Osteoblast (primary cell): ENCODE results near the gene SMC4. TPM values are rescaled to one million over a fixed set of nuclear protein-coding genes. Genes with fewer than 3 reads are reported as not detected.

Experiments used
- DNase-seq: peaks from one replicate; pipeline ENCODE4 v3.0.0; 2011; ENCODE audit warnings: low spot score, mixed read lengths; ENCODE audit not compliant: insufficient read length; ENCODE audit errors: missing footprints
- H2AFZ ChIP-seq: 2 replicates; pipeline ENCODE4 v1.6.0; 2011; ENCODE audit warnings: mild to moderate bottlenecking, low read length
- H3K27ac ChIP-seq: 2 replicates; pipeline ENCODE4 v1.5.1; 2011; ENCODE audit warnings: mild to moderate bottlenecking, low read depth, low read length, moderate library complexity
- H3K27me3 ChIP-seq: 2 replicates; pipeline ENCODE4 v1.6.0; 2012; ENCODE audit warnings: mild to moderate bottlenecking, control low read depth, inconsistent platforms, low read length, moderate library complexity; ENCODE audit not compliant: insufficient read depth
- H3K36me3 ChIP-seq: 2 replicates; pipeline ENCODE4 v1.5.1; 2011; ENCODE audit warnings: mild to moderate bottlenecking, low read length, control low read depth, moderate library complexity; ENCODE audit not compliant: insufficient read depth
- H3K4me1 ChIP-seq: 2 replicates; pipeline ENCODE4 v1.5.1; 2011; ENCODE audit warnings: mild to moderate bottlenecking, low read length, control low read depth, moderate library complexity; ENCODE audit not compliant: insufficient read depth
- H3K4me2 ChIP-seq: 2 replicates; pipeline ENCODE4 v1.6.0; 2011; ENCODE audit warnings: mild to moderate bottlenecking, low read length; ENCODE audit not compliant: insufficient read depth
- H3K4me3 ChIP-seq: fragments of 200-600 bp; sonication (generic); 3 replicates; pipeline ENCODE4 v1.5.1; 2012; ENCODE audit warnings: mild to moderate bottlenecking, low read length, inconsistent platforms; ENCODE audit not compliant: insufficient read depth
- H3K79me2 ChIP-seq: 2 replicates; pipeline ENCODE4 v1.6.0; 2012; ENCODE audit warnings: mild to moderate bottlenecking, low read length, control low read depth, inconsistent platforms; ENCODE audit not compliant: insufficient read depth
- H3K9me3 ChIP-seq: 2 replicates; pipeline ENCODE4 v1.5.1; 2011; ENCODE audit warnings: low read depth, low read length, control low read depth
- H4K20me1 ChIP-seq: 2 replicates; pipeline ENCODE4 v1.6.0; 2012; ENCODE audit warnings: mild to moderate bottlenecking, low read length, control low read depth; ENCODE audit not compliant: insufficient read depth
- total RNA-seq: library from RNA; depleted of rRNA; stranded (reverse); fragments of >200 nt; gene quantifications from 2 replicates; pipeline ENCODE4 v1.2.3, GENCODE V29; 2012
- TF ChIP-seq, protein P1 (sequence below): IDR thresholded peaks from 2 replicates; pipeline ENCODE4 v1.5.1; 2011; ENCODE audit warnings: mild to moderate bottlenecking, low read depth, low read length, moderate library complexity; ENCODE audit errors: extremely low read depth

The SMC4 gene
- total RNA-seq, 1 donor, result 32.9 TPM

DNA sequence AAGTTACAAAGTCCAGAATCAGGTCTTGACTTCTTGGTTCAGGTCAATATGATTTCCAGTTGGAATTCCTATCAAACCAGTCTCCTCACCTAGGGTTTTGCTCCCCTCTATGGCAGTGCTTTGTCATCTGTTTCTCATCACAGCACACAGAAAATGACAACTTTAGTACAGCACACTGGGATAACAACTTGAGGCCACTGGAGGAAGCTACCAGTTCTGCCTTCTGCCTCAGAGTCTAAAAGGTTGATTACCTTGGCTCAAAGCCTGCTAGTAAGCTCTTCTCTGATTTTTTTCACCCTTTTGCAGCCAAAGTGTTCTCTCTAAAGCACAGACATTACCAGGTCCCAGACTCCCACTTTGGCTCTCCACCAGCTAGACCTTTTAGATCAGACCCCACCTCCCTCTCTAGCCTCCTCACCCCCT is 75.0 kb downstream of the SMC4 start:
- Histone ChIP-seq H3K4me3 (peak overlapping the region; percentile 15), H3K27me3 (no peaks in the 10 kb centered on the region), H3K4me1 (peaks cover 60% of the 10 kb centered on the region), H3K36me3 (no peaks in the 10 kb centered on the region), H3K27ac (peak overlapping the region; percentile 76), H3K4me2 (peak overlapping the region; percentile 65), H4K20me1 (no peaks in the 10 kb centered on the region), H3K9me3 (no peaks in the 10 kb centered on the region), H3K79me2 (no peaks in the 10 kb centered on the region), H2AFZ (no peak overlapping the region)
- DNase-seq, result no peak
- TF ChIP-seq, protein P1, sequence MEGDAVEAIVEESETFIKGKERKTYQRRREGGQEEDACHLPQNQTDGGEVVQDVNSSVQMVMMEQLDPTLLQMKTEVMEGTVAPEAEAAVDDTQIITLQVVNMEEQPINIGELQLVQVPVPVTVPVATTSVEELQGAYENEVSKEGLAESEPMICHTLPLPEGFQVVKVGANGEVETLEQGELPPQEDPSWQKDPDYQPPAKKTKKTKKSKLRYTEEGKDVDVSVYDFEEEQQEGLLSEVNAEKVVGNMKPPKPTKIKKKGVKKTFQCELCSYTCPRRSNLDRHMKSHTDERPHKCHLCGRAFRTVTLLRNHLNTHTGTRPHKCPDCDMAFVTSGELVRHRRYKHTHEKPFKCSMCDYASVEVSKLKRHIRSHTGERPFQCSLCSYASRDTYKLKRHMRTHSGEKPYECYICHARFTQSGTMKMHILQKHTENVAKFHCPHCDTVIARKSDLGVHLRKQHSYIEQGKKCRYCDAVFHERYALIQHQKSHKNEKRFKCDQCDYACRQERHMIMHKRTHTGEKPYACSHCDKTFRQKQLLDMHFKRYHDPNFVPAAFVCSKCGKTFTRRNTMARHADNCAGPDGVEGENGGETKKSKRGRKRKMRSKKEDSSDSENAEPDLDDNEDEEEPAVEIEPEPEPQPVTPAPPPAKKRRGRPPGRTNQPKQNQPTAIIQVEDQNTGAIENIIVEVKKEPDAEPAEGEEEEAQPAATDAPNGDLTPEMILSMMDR, result no peak

DNA sequence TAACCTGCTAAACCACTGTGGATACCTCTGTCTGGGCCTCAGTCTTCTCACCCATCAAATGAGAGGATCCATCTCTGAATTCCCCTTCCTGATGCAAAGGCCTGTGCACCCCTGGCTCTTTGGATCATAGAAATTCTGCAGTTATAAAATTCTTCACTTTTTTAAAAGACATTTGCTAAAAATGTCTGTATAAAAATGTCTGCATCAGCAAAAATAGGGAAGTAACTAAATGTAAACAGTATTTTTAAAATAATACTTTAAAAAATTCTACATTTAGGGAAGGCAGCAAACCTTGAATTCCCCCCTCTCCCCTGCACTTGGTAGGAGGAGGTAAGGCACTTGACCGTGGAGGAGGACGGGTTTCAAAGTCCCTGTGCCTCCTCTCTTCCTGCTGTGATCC is 75.7 kb downstream of the SMC4 start:
- H4K20me1 ChIP-seq, result no peaks in the 10 kb centered on the region
- no peaks in the 10 kb centered on the region for H3K79me2 ChIP-seq
- H3K4me3 ChIP-seq, result no peak overlapping the region
- H3K27ac ChIP-seq, result peak overlapping the region; percentile 76
- no peak overlapping the region for H2AFZ ChIP-seq
- H3K9me3 ChIP-seq, result no peaks in the 10 kb centered on the region
- TF ChIP-seq, protein P1, result no peak
- H3K4me1 ChIP-seq, result peaks cover 63% of the 10 kb centered on the region
- no peak overlapping the region for H3K4me2 ChIP-seq
- H3K36me3 ChIP-seq, result no peaks in the 10 kb centered on the region
- no peak for DNase-seq
- H3K27me3 ChIP-seq, result no peaks in the 10 kb centered on the region

DNA sequence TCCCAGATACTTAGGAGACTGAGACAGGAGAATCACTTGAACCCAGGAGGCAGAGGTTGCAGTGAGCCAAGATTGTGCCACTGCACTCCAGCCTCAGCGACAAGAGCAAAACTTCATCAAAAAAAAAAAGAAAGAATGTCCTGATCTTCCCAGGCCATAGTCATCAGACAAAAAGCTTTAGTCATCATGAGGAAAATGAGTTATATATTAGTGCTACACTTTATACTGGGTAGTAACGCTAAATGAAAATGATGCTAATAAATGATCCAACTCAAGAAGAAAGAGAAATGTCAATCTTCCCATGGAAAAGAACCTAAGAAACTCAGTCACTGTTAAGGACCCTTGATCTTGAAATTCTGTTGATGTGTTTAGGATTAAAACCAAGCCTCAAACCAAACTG is 76.4 kb downstream of the SMC4 start:
- TF ChIP-seq, protein P1, result no peak
- no peaks in the 10 kb centered on the region for H3K27me3 ChIP-seq
- no peaks in the 10 kb centered on the region for H3K9me3 ChIP-seq
- no peaks in the 10 kb centered on the region for H4K20me1 ChIP-seq
- DNase-seq, result no peak
- H3K4me1 ChIP-seq, result peaks cover 63% of the 10 kb centered on the region
- H3K36me3 ChIP-seq, result no peaks in the 10 kb centered on the region
- no peak overlapping the region for H2AFZ ChIP-seq
- H3K4me2 ChIP-seq, result no peak overlapping the region
- H3K79me2 ChIP-seq, result no peaks in the 10 kb centered on the region
- no peak overlapping the region for H3K4me3 ChIP-seq
- H3K27ac ChIP-seq, result peak overlapping the region; percentile 13

DNA sequence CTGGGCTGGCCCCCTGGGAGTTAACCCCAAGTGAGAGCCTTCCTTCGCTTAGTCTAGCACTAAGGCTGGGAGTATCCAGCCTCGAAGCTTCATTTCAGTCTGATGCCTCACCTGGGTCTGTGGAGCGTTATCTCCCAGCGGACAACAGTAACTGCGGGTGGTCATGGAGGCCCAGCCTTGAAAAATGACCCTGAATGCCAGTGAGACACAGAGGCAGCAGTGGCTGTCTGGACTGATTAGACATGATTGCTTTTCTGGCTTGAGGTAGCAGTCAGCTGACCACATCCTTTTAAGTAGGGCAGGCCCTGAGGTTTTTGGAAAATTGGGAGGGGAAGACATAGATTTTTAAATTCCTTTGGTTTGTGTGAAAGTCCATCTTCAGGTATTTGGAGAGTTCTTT is 78.3 kb downstream of the SMC4 start:
- peak overlapping the region; percentile 62 for H3K27ac ChIP-seq
- TF ChIP-seq, protein P1, result no peak
- peaks cover 58% of the 10 kb centered on the region for H3K4me1 ChIP-seq
- peak overlapping the region; percentile 37 for H3K4me2 ChIP-seq
- no peaks in the 10 kb centered on the region for H3K36me3 ChIP-seq
- no peak overlapping the region for H3K4me3 ChIP-seq
- no peak overlapping the region for H2AFZ ChIP-seq
- no peaks in the 10 kb centered on the region for H3K9me3 ChIP-seq
- no peaks in the 10 kb centered on the region for H3K27me3 ChIP-seq
- no peaks in the 10 kb centered on the region for H4K20me1 ChIP-seq
- no peaks in the 10 kb centered on the region for H3K79me2 ChIP-seq
- DNase-seq, result no peak
